PC-9 (cell line): ENCODE data around the gene SETD7.

Experiments used
- CTCF ChIP-seq: fragments of 200-600 bp; sonication (generic); conservative IDR thresholded peaks from 2 replicates; pipeline ENCODE4 v1.6.1; 2017; ENCODE audit warnings: mixed run types, antibody characterized with exemption, mild to moderate bottlenecking, moderate library complexity
- EZH2 ChIP-seq: fragments of 200-600 bp; sonication (generic); IDR thresholded peaks from 2 replicates; pipeline ENCODE4 v1.8.0; 2017; ENCODE audit warnings: antibody characterized with exemption, low read depth

GRCh38 chr4:139540161-139540560, 15.9 kb downstream of the SETD7 start:
- TF ChIP-seq CTCF (no peak), EZH2 (no peak)
